ENCODE measurements around the gene MARCHF9. TPM values are rescaled to one million over a fixed set of nuclear protein-coding genes. Genes with fewer than 3 reads are reported as not detected.
A peak's percentile ranks its signal among the peaks of the same experiment; 100 is the strongest.

The MARCHF9 gene
- total and polyA plus RNA-seq, 11 donors, result 11.3 to 18.9 (median 13.6) TPM

- H3K4me1 ChIP-seq, result peaks cover 5 to 67% (median 31%) of the 10 kb centered on the region in 12 donors
- peak within 1 kb of the TSS; percentile 34 to 58 (median 51) for H3K4me3 ChIP-seq
- H3K9me3 ChIP-seq, result no peaks in the 10 kb centered on the region
- DNase-seq, result peak in 1 of 5 donors; percentile 20
- no peak for TF ChIP-seq POLR2A (IDR thresholded peaks at IDR 0.05)
- no peak for TF ChIP-seq CTCF (IDR thresholded peaks at IDR 0.05)
- H3K27ac ChIP-seq, result peak within 1 kb of the TSS in 11 of 12 donors; percentile 2 to 77 (median 53)
- H3K36me3 ChIP-seq, result peaks cover 0 to 11% (median 0%) of the 10 kb centered on the region in 9 donors
- WGBS, 4 donors, result 1 to 12% (median 10%) methylated on average over 32 to 36 of the region's 36 CpGs
- peaks cover 25 to 77% (median 39%) of the 10 kb centered on the region in 9 donors for H3K27me3 ChIP-seq
- intact Hi-C loops (cut with DNase I), result loop anchor here in 3 of 10 donors (10.0 kb wide), 2 partner anchors 104 to 154 kb away; partner anchors contain the start of gene B4GALNT1 (in 1 of the 3)
- ATAC-seq, result no peak
Measured at GRCh38 chr12:57738661-57739237, 16.2 kb upstream of the MARCHF9 start, which contains the start of gene AGAP2. Gene AGAP2, minus strand, starts transcription at chr12:57738742. Its CDS starts 496 bp downstream, at chr12:57738246.

- H3K36me3 ChIP-seq, result peaks cover 0 to 5% (median 0%) of the 10 kb centered on the region in 9 donors
- DNase-seq (peak in 1 of 5 donors; percentile 9), ATAC-seq (no peak)
- TF ChIP-seq CTCF (IDR thresholded peaks at IDR 0.05), result no peak
- TF ChIP-seq POLR2A (IDR thresholded peaks at IDR 0.05), result no peak
- 19 to 32% (median 23%) methylated on average over 7 of the region's 7 CpGs for WGBS, 4 donors
- intact Hi-C loops (cut with DNase I), result loop anchor here in 3 of 10 donors (10.0 kb wide), 2 partner anchors 105 to 155 kb away; partner anchors contain the start of gene B4GALNT1 (in 1 of the 3)
- peak overlapping the region in 7 of 12 donors; percentile 24 to 58 (median 52) for H3K4me3 ChIP-seq
- H3K27ac ChIP-seq, result peak overlapping the region in 8 of 12 donors; percentile 15 to 77 (median 48)
- no peaks in the 10 kb centered on the region for H3K9me3 ChIP-seq
- peaks cover 5 to 74% (median 33%) of the 10 kb centered on the region in 12 donors for H3K4me1 ChIP-seq
- peaks cover 25 to 70% (median 36%) of the 10 kb centered on the region in 9 donors for H3K27me3 ChIP-seq
Measured at GRCh38 chr12:57739387-57739786, 15.5 kb upstream of the MARCHF9 start.

- WGBS, 4 donors, result 36 to 49% (median 49%) methylated on average over 2 to 10 of the region's 10 CpGs
- H3K27ac ChIP-seq, result peak overlapping the region in 9 of 12 donors; percentile 15 to 77 (median 52)
Measured at GRCh38 chr12:57739914-57740538, 14.9 kb upstream of the MARCHF9 start.

More at GRCh38 chr12:57739914-57740538, 14.9 kb upstream of the MARCHF9 start:
- H3K4me1 ChIP-seq, result peaks cover 5 to 75% (median 33%) of the 10 kb centered on the region in 12 donors
- H3K27me3 ChIP-seq, result peaks cover 25 to 64% (median 36%) of the 10 kb centered on the region in 9 donors
- H3K4me3 ChIP-seq, result peak overlapping the region in 5 of 12 donors; percentile 24 to 63 (median 52)
- DNase-seq (no peak), ATAC-seq (no peak)
- TF ChIP-seq CTCF (IDR thresholded peaks at IDR 0.05) (no peak), POLR2A (IDR thresholded peaks at IDR 0.05) (no peak)
- no peaks in the 10 kb centered on the region for H3K9me3 ChIP-seq
- H3K36me3 ChIP-seq, result no peaks in the 10 kb centered on the region
- intact Hi-C loops (cut with DNase I), result loop anchor here in 3 of 10 donors (10.0 kb wide), 2 partner anchors 105 to 155 kb away; partner anchors contain the start of gene B4GALNT1 (in 1 of the 3)
